GM10248 (cell line): ENCODE data around the gene ZNF521.

Source experiments
- CTCF ChIA-PET: fragments of 300-600 bp; sonication (Branson Sonifier 250); formaldehyde crosslinking; extraction: SDS; loops from one replicate; lab custom pipeline; 2021; ENCODE audit warnings: antibody characterized with exemption; lab: Yijun Ruan, JAX
- POLR2A ChIA-PET: fragments of 350-650 bp; sonication (Branson Sonifier 250); formaldehyde crosslinking; extraction: SDS; loops from one replicate; lab custom pipeline; 2020; ENCODE audit warnings: antibody characterized with exemption; lab: Yijun Ruan, JAX
- DNase-seq: peaks from one replicate; pipeline ENCODE4 v3.0.0; 2012; ENCODE audit errors: extremely low spot score
- CTCF ChIP-seq: IDR thresholded peaks from 2 replicates; pipeline ENCODE4 v1.5.1; 2012; ENCODE audit warnings: mild to moderate bottlenecking, low read depth; ENCODE audit errors: extremely low read depth, missing control alignments, control extremely low read depth

The ZNF521 gene

GRCh38 chr18:25016181-25016580 lies 335.8 kb downstream of the ZNF521 start:
- no peak for TF ChIP-seq CTCF
- CTCF ChIA-PET, result no interaction called here
- no peak for DNase-seq
- POLR2A ChIA-PET, result no interaction called here
